GM19025 (cell line): ENCODE measurements around the gene GTF2IRD1.
"Not testable (repeated sequence)": the region's sequence is repeated elsewhere in the genome, so short reads cannot be mapped to it uniquely, and the experiment has no call there.

Experiments used
- ATAC-seq: cut with Tn5 transposase; IDR thresholded peaks from one replicate; pipeline ENCODE4 v1.9.1; 2021; ENCODE audit warnings: mild to moderate bottlenecking, low read depth, moderate library complexity; ENCODE audit not compliant: unreplicated experiment

GTF2IRD1 gene, protein sequence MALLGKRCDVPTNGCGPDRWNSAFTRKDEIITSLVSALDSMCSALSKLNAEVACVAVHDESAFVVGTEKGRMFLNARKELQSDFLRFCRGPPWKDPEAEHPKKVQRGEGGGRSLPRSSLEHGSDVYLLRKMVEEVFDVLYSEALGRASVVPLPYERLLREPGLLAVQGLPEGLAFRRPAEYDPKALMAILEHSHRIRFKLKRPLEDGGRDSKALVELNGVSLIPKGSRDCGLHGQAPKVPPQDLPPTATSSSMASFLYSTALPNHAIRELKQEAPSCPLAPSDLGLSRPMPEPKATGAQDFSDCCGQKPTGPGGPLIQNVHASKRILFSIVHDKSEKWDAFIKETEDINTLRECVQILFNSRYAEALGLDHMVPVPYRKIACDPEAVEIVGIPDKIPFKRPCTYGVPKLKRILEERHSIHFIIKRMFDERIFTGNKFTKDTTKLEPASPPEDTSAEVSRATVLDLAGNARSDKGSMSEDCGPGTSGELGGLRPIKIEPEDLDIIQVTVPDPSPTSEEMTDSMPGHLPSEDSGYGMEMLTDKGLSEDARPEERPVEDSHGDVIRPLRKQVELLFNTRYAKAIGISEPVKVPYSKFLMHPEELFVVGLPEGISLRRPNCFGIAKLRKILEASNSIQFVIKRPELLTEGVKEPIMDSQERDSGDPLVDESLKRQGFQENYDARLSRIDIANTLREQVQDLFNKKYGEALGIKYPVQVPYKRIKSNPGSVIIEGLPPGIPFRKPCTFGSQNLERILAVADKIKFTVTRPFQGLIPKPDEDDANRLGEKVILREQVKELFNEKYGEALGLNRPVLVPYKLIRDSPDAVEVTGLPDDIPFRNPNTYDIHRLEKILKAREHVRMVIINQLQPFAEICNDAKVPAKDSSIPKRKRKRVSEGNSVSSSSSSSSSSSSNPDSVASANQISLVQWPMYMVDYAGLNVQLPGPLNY

DNA sequence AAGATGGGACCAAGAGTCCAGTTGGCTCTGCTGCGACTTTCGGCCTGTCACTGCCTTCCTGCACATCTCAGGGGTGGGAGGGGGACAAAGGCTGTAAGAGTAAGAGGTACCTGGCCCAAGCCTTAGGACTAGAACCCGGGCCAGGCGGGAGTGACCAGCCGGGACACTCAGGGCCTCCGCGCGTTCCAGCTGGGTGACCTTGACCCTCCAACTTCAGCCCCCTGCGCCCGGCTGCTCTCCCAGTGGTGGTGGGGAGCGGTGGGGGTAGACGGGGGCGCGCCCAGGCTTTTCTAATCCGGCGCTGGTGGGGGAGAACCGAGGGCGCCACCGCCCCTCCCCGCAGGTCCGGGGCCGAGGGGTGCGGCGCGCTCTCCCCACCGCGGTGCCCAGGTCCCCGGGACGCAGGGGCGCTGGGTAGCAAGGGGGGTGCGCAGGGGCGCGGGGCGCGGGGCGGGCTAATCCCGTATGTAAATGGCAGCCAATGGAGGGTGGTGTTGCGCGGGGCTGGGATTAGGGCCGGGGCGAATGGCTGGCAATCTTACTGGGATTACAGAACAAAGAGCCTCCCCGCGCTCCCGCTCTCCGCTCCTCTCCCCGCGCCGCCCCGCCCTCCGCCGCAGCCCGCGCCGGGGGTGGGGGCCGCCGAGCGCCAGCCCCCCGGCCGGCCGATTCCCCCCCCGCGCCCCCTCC lies at the start of gene GTF2IRD1:
GTF2IRD1 (plus strand) TSS at position 585 of the 690 bp plus-strand sequence. CDS start 54,175 bp downstream, outside the sequence.
- no peak for ATAC-seq

GRCh38 chr7:74404388-74404700 lies 49.4 kb upstream of the GTF2IRD1 start:
- ATAC-seq: no peak

- ATAC-seq: no peak
These were observed 49.0 kb upstream of the GTF2IRD1 start for GRCh38 chr7:74404741-74405140.

DNA sequence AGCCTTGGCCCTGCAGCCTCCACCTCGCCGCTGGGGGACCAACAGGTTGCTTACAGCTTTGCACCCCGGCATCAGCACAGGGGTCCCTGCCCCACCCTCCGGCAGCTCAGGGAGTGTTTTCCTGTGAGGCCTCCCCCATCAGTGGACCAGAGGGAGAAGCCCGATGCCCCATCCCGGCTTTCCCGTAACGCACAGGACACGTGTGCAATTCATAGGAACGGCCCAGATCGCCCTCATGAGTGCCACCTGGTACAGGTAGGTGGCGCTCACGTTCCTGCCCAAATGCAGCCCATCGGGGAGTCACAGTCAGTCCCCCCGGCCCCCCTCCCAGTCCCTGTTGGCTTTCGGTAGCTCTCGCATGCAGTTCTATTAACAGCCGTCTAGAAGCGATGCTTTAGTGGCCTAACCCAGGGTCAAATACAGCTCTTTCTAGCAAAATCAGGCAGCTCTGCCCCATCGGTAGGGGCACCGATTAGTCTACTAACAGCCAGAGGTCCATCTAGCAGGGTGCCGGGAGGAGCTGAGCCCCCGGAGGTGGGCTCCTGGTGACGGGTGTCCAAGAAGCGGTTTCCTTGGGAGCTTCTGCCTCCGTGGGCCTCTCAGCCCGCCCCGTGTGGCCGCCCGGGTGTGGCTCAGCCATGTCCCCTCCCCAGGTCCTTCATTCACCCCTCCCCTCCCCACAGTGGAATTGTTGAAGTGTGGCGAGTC lies 48.4 kb upstream of the GTF2IRD1 start:
- no peak for ATAC-seq

GRCh38 chr7:74405899-74406512 lies 47.7 kb upstream of the GTF2IRD1 start:
- ATAC-seq: no peak

DNA sequence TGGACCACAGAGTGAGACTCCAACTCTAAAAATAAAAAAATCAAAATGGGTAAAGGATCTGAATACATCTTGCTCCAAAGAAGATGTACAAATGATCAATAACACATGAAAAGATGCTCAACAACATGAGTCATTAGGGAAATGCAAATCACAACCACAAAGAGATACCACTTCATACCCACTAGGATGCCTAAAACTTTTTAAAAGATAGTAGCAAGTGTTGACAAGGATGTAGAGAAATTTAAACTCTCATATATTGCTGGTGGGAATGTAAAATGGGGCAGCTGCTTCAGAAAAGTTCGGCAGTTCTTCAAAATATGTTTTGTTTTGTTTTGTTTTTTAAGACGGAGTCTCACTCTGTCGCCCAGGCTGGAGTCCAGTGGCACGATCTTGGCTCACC lies 45.7 kb upstream of the GTF2IRD1 start:
- ATAC-seq: no peak

DNA sequence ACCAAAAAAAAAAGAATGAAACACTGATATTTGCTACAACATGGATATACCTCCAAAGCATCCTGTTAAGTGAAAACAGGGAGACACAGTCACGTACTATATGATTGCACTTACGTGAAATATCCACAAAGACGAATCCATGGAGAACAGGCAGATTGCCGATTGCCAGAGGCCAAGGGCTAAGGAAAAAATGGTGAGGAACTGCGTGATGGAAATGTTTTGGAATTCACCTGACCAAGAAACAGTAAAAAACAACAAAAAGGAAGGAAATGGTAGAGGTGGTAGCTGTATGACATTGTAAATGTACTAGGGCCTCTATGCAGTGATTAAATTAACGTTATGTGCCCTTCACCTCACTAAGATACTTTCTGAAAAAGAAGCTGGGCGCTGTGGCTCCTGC lies 44.1 kb upstream of the GTF2IRD1 start:
- ATAC-seq: no peak

DNA sequence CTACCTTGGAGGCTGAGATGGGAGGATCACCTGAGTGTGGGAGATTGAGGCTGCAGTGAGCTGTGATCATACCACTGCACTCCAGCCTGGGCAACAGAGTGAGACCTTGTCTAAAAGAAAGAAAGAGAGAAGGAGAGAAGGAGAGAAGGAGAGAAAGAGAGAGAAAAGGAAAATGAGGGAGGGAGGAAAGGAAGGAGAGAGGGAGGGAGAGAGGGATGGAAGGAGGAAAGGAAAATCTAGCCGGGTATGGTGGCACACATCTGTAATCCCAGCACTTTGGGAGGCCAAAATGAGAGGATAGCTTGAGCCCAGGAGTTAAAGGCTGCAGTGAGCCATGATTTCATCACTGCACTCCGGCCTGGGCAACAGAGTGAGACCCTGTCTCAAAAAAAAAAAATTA lies 42.9 kb upstream of the GTF2IRD1 start:
- no peak for ATAC-seq

DNA sequence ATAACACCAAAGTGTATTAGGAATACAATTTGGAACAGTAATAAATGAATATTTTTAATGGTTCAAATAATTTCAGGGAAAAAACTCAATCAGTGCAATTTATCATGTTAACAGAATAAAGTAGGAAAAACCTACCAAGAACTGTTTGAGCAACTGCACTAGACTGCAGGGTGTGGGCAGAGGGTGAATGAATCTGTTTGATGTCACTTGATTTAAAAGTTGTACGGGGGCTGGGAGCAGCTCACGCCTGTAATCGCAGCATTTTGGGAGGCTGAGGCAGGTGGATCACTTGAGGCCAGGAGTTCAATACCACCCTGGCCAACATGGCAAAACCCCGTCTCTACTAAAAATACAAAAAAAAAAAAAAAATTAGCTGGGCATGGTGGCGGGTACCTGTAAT lies 42.1 kb upstream of the GTF2IRD1 start:
- ATAC-seq: not testable (repeated sequence)

DNA sequence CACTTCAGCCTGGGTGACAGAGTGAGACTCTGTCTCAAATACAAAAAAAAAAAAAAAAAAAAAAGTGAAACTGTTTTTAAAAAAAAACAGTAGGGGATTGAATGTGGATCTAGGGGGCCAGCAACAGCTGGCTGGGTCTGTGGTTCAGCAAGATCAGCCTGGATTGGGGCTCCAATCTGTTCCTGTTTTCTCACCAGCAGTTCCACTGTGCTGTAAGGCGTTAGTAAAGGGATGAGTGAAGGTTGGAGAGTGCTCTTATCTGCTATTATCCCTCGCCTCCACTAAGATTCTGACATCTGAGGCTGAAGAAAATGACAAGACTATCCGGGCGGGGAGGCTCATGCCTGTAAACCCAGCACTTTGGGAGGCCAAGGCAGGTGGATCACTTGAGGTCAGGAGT lies 41.6 kb upstream of the GTF2IRD1 start:
- ATAC-seq: no peak

GRCh38 chr7:74412603-74413002 lies 41.1 kb upstream of the GTF2IRD1 start:
- ATAC-seq: no peak

- not testable (repeated sequence) for ATAC-seq
These were observed 38.9 kb upstream of the GTF2IRD1 start for GRCh38 chr7:74414595-74415333.

GRCh38 chr7:74417419-74417971 lies 36.2 kb upstream of the GTF2IRD1 start:
- no peak for ATAC-seq

- ATAC-seq: no peak
These were observed 35.6 kb upstream of the GTF2IRD1 start for GRCh38 chr7:74418076-74418475.

- ATAC-seq: no peak
These were observed 35.2 kb upstream of the GTF2IRD1 start for GRCh38 chr7:74418538-74418937.

DNA sequence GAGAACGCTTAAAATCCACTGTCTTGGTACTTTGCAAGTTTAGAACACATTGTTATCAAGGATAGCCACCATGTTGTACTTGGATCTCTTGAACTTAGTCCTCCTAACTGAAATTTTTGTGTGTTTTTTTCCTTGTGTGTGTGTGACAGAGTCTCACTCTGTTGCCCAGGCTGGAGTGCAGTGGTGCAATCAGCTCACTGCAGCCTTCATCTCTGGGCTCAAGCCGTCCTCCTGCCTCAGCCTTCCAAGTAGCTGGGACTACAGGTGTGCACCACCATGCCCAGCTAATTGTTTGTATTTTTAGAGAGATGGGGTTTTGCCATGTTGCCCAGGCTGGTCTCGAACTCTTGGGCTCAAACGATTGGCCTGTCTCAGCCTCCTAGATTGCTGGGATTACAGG lies 34.5 kb upstream of the GTF2IRD1 start:
- not testable (repeated sequence) for ATAC-seq

DNA sequence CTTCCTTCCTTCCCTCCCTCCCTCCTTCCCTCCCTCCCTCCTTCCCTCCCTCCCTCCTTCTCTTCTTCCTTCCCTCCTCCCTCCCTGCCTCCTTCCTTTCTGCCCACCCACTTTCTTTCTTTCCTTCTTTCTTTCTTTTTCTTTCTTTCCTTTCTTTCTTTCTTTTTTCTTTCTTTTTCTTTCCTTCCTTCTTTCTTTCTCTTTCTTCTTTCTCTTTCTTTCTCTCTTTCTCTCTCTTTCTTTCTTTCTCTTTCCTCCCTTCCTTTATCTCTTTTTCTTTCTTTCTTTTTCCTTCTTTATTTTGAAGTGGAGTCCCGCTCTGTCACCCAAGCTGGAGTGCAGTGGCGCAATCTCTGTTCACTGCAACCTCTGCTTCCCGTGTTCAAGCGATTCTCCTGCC lies 33.7 kb upstream of the GTF2IRD1 start:
- ATAC-seq: no peak

- no peak for ATAC-seq
These were observed 29.3 kb upstream of the GTF2IRD1 start for GRCh38 chr7:74424291-74424880.

GRCh38 chr7:74428023-74428422 lies 25.7 kb upstream of the GTF2IRD1 start:
- ATAC-seq: no peak
